ENCODE measurements around the gene SHANK1. TPM values are rescaled to one million over a fixed set of nuclear protein-coding genes. Genes with fewer than 3 reads are reported as not detected.
A peak's percentile ranks its signal among the peaks of the same experiment; 100 is the strongest.

Gene SHANK1
- total RNA-seq, 4 donors from 2014 or later = 0.06 TPM; not detected in 3

- Histone ChIP-seq H3K9me3 (no peaks in the 10 kb centered on the region), H3K4me3 (no peak overlapping the region), H3K27me3 (peaks cover 12 to 95% (median 18%) of the 10 kb centered on the region in 4 donors), H3K36me3 (no peaks in the 10 kb centered on the region), H3K4me1 (peaks cover 9 to 33% (median 12%) of the 10 kb centered on the region in 3 donors), H3K27ac (no peak overlapping the region)
- TF ChIP-seq CTCF (IDR thresholded peaks at IDR 0.05) = no peak
- TF ChIP-seq POLR2A (IDR thresholded peaks at IDR 0.05) = no peak
- intact Hi-C loops (cut with DNase I) = no loop called here
- no peak for DNase-seq
- WGBS, 2 donors = 50 to 66% methylated on average over 19 to 23 of the region's 49 CpGs
Measured at GRCh38 chr19:50661766-50662650, 57.6 kb downstream of the SHANK1 start.

- Histone ChIP-seq H3K36me3 (no peaks in the 10 kb centered on the region), H3K4me3 (no peak overlapping the region), H3K27me3 (peaks cover 2 to 95% (median 9%) of the 10 kb centered on the region in 4 donors), H3K27ac (no peak overlapping the region), H3K4me1 (peaks cover 9 to 23% (median 12%) of the 10 kb centered on the region in 3 donors), H3K9me3 (peaks cover 0 to under 1% (median 0%) of the 10 kb centered on the region in 3 donors)
- WGBS, 2 donors = 74 to 80% methylated on average over 10 of the region's 10 CpGs
- intact Hi-C loops (cut with DNase I) = no loop called here
- no peak for TF ChIP-seq POLR2A (IDR thresholded peaks at IDR 0.05)
- no peak for TF ChIP-seq CTCF (IDR thresholded peaks at IDR 0.05)
- no peak for DNase-seq
Measured at GRCh38 chr19:50661023-50661422, 58.6 kb downstream of the SHANK1 start.

GRCh38 chr19:50660088-50660366, 59.6 kb downstream of the SHANK1 start:
- Histone ChIP-seq H3K27me3 (peaks cover 0 to 95% (median 7%) of the 10 kb centered on the region in 4 donors), H3K36me3 (no peaks in the 10 kb centered on the region), H3K9me3 (peaks cover 0 to 11% (median 5%) of the 10 kb centered on the region in 3 donors), H3K4me1 (peaks cover 9 to 22% (median 12%) of the 10 kb centered on the region in 3 donors), H3K4me3 (no peak overlapping the region), H3K27ac (no peak overlapping the region)
- TF ChIP-seq POLR2A (IDR thresholded peaks at IDR 0.05) (no peak), CTCF (IDR thresholded peaks at IDR 0.05) (no peak)
- 30 to 40% methylated on average over 5 of the region's 6 CpGs for WGBS, 2 donors
- intact Hi-C loops (cut with DNase I) = no loop called here
- DNase-seq = no peak

- WGBS, 2 donors = 0 to 3% methylated on average over 13 of the region's 37 CpGs
- peak overlapping the region in 2 of 4 donors; percentile 34 to 53 for H3K4me3 ChIP-seq
- no peak overlapping the region for H3K27ac ChIP-seq
- DNase-seq = no peak
- H3K36me3 ChIP-seq = no peaks in the 10 kb centered on the region
- intact Hi-C loops (cut with DNase I) = no loop called here
- peaks cover 0 to 16% (median 6%) of the 10 kb centered on the region in 3 donors for H3K9me3 ChIP-seq
- H3K4me1 ChIP-seq = peaks cover 9 to 22% (median 12%) of the 10 kb centered on the region in 3 donors
- TF ChIP-seq CTCF (IDR thresholded peaks at IDR 0.05) (no peak), POLR2A (IDR thresholded peaks at IDR 0.05) (no peak)
- H3K27me3 ChIP-seq = peaks cover 0 to 95% (median 7%) of the 10 kb centered on the region in 4 donors
Measured at GRCh38 chr19:50659318-50660087, 60.1 kb downstream of the SHANK1 start.
